ENCODE measurements around the gene CEP250.

DNA sequence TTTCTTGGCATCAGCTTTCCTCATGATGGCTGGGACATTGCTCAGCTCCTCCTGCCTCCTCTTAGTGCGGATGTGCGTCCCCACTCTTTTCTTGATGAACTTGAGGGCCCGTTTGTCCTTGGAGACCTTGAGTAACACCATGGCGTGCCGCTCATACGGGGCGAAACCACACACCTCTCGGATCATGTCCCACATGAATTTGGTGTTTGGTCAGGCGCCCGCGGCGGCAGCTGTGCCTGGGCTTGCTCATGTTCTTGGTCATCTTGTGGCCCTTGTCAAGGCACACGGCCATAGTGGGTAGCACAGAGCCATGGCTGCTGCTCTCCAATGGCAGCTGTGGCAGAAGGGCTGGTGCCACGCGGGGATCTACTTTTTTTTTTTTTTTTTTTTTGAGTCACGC, 89.0 kb downstream of the CEP250 start:
- no peak for TF ChIP-seq EZH2 (IDR thresholded peaks at IDR 0.05; ENCODE audit: borderline replicate concordance, low read depth, low read length, poor library complexity, severe bottlenecking)
- TF ChIP-seq, protein P1, sequence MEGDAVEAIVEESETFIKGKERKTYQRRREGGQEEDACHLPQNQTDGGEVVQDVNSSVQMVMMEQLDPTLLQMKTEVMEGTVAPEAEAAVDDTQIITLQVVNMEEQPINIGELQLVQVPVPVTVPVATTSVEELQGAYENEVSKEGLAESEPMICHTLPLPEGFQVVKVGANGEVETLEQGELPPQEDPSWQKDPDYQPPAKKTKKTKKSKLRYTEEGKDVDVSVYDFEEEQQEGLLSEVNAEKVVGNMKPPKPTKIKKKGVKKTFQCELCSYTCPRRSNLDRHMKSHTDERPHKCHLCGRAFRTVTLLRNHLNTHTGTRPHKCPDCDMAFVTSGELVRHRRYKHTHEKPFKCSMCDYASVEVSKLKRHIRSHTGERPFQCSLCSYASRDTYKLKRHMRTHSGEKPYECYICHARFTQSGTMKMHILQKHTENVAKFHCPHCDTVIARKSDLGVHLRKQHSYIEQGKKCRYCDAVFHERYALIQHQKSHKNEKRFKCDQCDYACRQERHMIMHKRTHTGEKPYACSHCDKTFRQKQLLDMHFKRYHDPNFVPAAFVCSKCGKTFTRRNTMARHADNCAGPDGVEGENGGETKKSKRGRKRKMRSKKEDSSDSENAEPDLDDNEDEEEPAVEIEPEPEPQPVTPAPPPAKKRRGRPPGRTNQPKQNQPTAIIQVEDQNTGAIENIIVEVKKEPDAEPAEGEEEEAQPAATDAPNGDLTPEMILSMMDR (conservative IDR thresholded peaks at IDR 0.05; ENCODE audit: low read depth, low read length) = no peak

Measured in A673 (cell line).